Measurements from ENCODE around the gene CNTN1.

GRCh38 chr12:40854604-40855003 lies 162.4 kb downstream of the CNTN1 start:
- TF ChIP-seq POLR2A (IDR thresholded peaks at IDR 0.05) (no peak), CTCF (IDR thresholded peaks at IDR 0.05) (no peak), POLR2AphosphoS5 (IDR thresholded peaks at IDR 0.05) (no peak)
